Lower lobe of right lung (tissue), 2 donors: ENCODE data around the gene NCKAP5. TPM values are rescaled to one million over a fixed set of nuclear protein-coding genes. Genes with fewer than 3 reads are reported as not detected.

ENCODE experiments used
- ATAC-seq, 2 donors: fragments of 200-7000 bp; cut with Tn5 transposase; one replicate each; pipeline ENCODE4 v1.9.1; 2020 to 2022; ENCODE audit warnings: mild to moderate bottlenecking in 2 of 2, moderate library complexity in 2 of 2
- DNase-seq: peaks from one replicate; pipeline ENCODE4 v3.0.0-alpha.2; 2020
- H3K27ac ChIP-seq: fragments of 200-600 bp; one replicate; pipeline ENCODE4 v1.8.0; 2022
- H3K27me3 ChIP-seq: fragments of 200-600 bp; one replicate; pipeline ENCODE4 v1.8.0; 2022; ENCODE audit warnings: low read depth
- H3K36me3 ChIP-seq: fragments of 200-600 bp; one replicate; pipeline ENCODE4 v1.8.0; 2022; ENCODE audit warnings: mild to moderate bottlenecking
- H3K4me1 ChIP-seq: fragments of 200-600 bp; one replicate; pipeline ENCODE4 v1.8.0; 2022
- H3K4me3 ChIP-seq: fragments of 200-600 bp; one replicate; pipeline ENCODE4 v1.8.0; 2022; ENCODE audit warnings: mild to moderate bottlenecking
- H3K9me3 ChIP-seq: fragments of 200-600 bp; one replicate; pipeline ENCODE4 v1.8.0; 2022
- CTCF ChIP-seq: fragments of 200-600 bp; IDR thresholded peaks from one replicate; pipeline ENCODE4 v1.8.0; 2022; ENCODE audit warnings: antibody characterized with exemption, mild to moderate bottlenecking
- intact Hi-C: fragments of 100-400 bp; cut with DNase I; formaldehyde crosslinking; loops from one replicate; pipeline ENCODE4 v1.11.0; 2022
- total RNA-seq: library from RNA; stranded (reverse); fragmentation: NEBNext Ultra II Directional; extraction: Animal tissue kit (Norgen Biotek cat#: 25700); gene quantifications from one replicate; pipeline ENCODE4 v1.2.1, GENCODE V29; 2021
- donor health status: DM: no; HTN: yes; CAD: no; lungs with severe emphysema.

Gene NCKAP5
- total RNA-seq, 1 donor from 2014 or later: 34.6 TPM

- no peaks in the 10 kb centered on the region for H3K27me3 ChIP-seq
- intact Hi-C loops: no loop called here
- no peaks in the 10 kb centered on the region for H3K36me3 ChIP-seq
- no peaks in the 10 kb centered on the region for H3K9me3 ChIP-seq
- no peak overlapping the region for H3K4me3 ChIP-seq
- DNase-seq: no peak
- no peak overlapping the region for H3K27ac ChIP-seq
- no peaks in the 10 kb centered on the region for H3K4me1 ChIP-seq
- no peak for ATAC-seq
- TF ChIP-seq CTCF: no peak
These were observed 694.5 kb downstream of the NCKAP5 start for GRCh38 chr2:132873738-132874137.

DNA sequence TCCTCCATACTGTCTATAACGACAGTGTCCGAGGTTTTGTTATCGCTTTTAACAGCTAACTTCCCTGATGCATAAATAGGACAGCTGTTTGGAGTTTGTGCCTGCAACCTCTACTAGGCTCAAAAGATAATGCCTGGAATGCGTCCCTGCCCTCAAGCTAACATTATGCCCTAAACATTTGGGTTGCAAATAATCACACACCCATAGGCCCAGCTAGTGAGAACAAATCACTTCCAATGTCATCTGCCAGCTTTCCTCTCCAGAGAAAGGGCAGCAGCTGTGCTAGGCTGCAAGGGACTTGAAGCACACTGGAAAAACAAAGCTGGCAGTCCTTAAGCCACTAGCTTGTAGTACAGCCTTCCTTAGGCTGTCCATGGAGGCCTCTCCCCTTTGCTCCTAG is 696.4 kb downstream of the NCKAP5 start:
- Histone ChIP-seq H3K36me3 (no peaks in the 10 kb centered on the region), H3K4me3 (no peak overlapping the region), H3K4me1 (no peaks in the 10 kb centered on the region), H3K9me3 (no peaks in the 10 kb centered on the region), H3K27me3 (no peaks in the 10 kb centered on the region), H3K27ac (no peak overlapping the region)
- TF ChIP-seq CTCF: no peak
- DNase-seq: no peak
- ATAC-seq: no peak
- intact Hi-C loops: no loop called here

- intact Hi-C loops: no loop called here
- ATAC-seq (no peak), DNase-seq (no peak)
- no peak overlapping the region for H3K4me3 ChIP-seq
- H3K4me1 ChIP-seq: no peaks in the 10 kb centered on the region
- no peaks in the 10 kb centered on the region for H3K27me3 ChIP-seq
- no peaks in the 10 kb centered on the region for H3K9me3 ChIP-seq
- no peak overlapping the region for H3K27ac ChIP-seq
- TF ChIP-seq CTCF: no peak
- H3K36me3 ChIP-seq: no peaks in the 10 kb centered on the region
These were observed 704.3 kb downstream of the NCKAP5 start for GRCh38 chr2:132863961-132864360.

GRCh38 chr2:132860220-132860619 is 708.0 kb downstream of the NCKAP5 start:
- no peak for TF ChIP-seq CTCF
- no peak overlapping the region for H3K27ac ChIP-seq
- no peaks in the 10 kb centered on the region for H3K9me3 ChIP-seq
- no peaks in the 10 kb centered on the region for H3K36me3 ChIP-seq
- DNase-seq (no peak), ATAC-seq (no peak)
- no peak overlapping the region for H3K4me3 ChIP-seq
- H3K4me1 ChIP-seq: no peaks in the 10 kb centered on the region
- no peaks in the 10 kb centered on the region for H3K27me3 ChIP-seq
- intact Hi-C loops: no loop called here

GRCh38 chr2:132859590-132859989 is 708.7 kb downstream of the NCKAP5 start:
- ATAC-seq: no peak
- H3K4me3 ChIP-seq: no peak overlapping the region
- no peaks in the 10 kb centered on the region for H3K27me3 ChIP-seq
- no peaks in the 10 kb centered on the region for H3K4me1 ChIP-seq
- no peak overlapping the region for H3K27ac ChIP-seq
- TF ChIP-seq CTCF: no peak
- DNase-seq: no peak
- no peaks in the 10 kb centered on the region for H3K9me3 ChIP-seq
- intact Hi-C loops: no loop called here
- H3K36me3 ChIP-seq: no peaks in the 10 kb centered on the region

GRCh38 chr2:132857319-132857718 is 710.9 kb downstream of the NCKAP5 start:
- intact Hi-C loops: no loop called here
- no peak for ATAC-seq
- no peak for DNase-seq
- Histone ChIP-seq H3K4me1 (no peaks in the 10 kb centered on the region), H3K36me3 (no peaks in the 10 kb centered on the region), H3K9me3 (no peaks in the 10 kb centered on the region), H3K27me3 (no peaks in the 10 kb centered on the region), H3K27ac (no peak overlapping the region), H3K4me3 (no peak overlapping the region)
- TF ChIP-seq CTCF: no peak
